ENCODE data around the gene DDRGK1.
"Not testable (repeated sequence)": the region's sequence is repeated elsewhere in the genome, so short reads cannot be mapped to it uniquely, and the experiment has no call there.

DDRGK1 gene

GRCh38 chr20:3193806-3194616 lies 10.5 kb downstream of the DDRGK1 start:
- TF ChIP-seq CTCF (conservative IDR thresholded peaks at IDR 0.05; ENCODE audit: control insufficient read depth, insufficient read depth, low read depth, low read length), result no peak
- DNase-seq (ENCODE audit: low read depth), result no peak
- H3K4me3 ChIP-seq (ENCODE audit: control insufficient read depth, low read depth, low read length), result no peak overlapping the region

- H3K4me3 ChIP-seq (ENCODE audit: control insufficient read depth, low read depth, low read length), result no peak overlapping the region
- TF ChIP-seq CTCF (conservative IDR thresholded peaks at IDR 0.05; ENCODE audit: control insufficient read depth, insufficient read depth, low read depth, low read length), result no peak
- DNase-seq (ENCODE audit: low read depth), result no peak
Measured at GRCh38 chr20:3192226-3193015, 12.1 kb downstream of the DDRGK1 start.

GRCh38 chr20:3190681-3191111 lies 13.8 kb downstream of the DDRGK1 start:
- no peak overlapping the region for H3K4me3 ChIP-seq (ENCODE audit: control insufficient read depth, low read depth, low read length)
- no peak for TF ChIP-seq CTCF (conservative IDR thresholded peaks at IDR 0.05; ENCODE audit: control insufficient read depth, insufficient read depth, low read depth, low read length)
- no peak for DNase-seq (ENCODE audit: low read depth)

- DNase-seq (ENCODE audit: low read depth), result no peak
- H3K4me3 ChIP-seq (ENCODE audit: control insufficient read depth, low read depth, low read length), result no peak overlapping the region
- TF ChIP-seq CTCF (conservative IDR thresholded peaks at IDR 0.05; ENCODE audit: control insufficient read depth, insufficient read depth, low read depth, low read length), result no peak
Measured at GRCh38 chr20:3189561-3190131, 14.8 kb downstream of the DDRGK1 start.

- no peak overlapping the region for H3K4me3 ChIP-seq (ENCODE audit: control insufficient read depth, low read depth, low read length)
- TF ChIP-seq CTCF (conservative IDR thresholded peaks at IDR 0.05; ENCODE audit: control insufficient read depth, insufficient read depth, low read depth, low read length), result no peak
- no peak for DNase-seq (ENCODE audit: low read depth)
Measured at GRCh38 chr20:3188823-3189413, 15.6 kb downstream of the DDRGK1 start.

- not testable (repeated sequence) for H3K4me3 ChIP-seq (ENCODE audit: control insufficient read depth, low read depth, low read length); DNase-seq (ENCODE audit: low read depth)
Measured at GRCh38 chr20:3187861-3188260, 16.6 kb downstream of the DDRGK1 start.
